Activated CD4-positive, alpha-beta T cell treated with anti-CD3 and anti-CD28 coated beads for 4 hours (primary cell): ENCODE results near the gene STMN3.

Experiments
- DNase-seq, 2 donors: peaks; one replicate each; pipeline ENCODE4 v3.0.0-alpha.2; 2020

The STMN3 gene

GRCh38 chr20:63653041-63653973, at the start of gene STMN3:
Gene STMN3 (minus strand): TSS chr20:63653424. CDS start chr20:63653345, 79 bp downstream.
- DNase-seq = peak; percentile 62 to 75

- no peak for DNase-seq
Measured at GRCh38 chr20:63702036-63702665, 48.9 kb upstream of the STMN3 start.

GRCh38 chr20:63701329-63702035, 48.3 kb upstream of the STMN3 start:
- DNase-seq = no peak

- DNase-seq = no peak
Measured at GRCh38 chr20:63701051-63701328, 47.8 kb upstream of the STMN3 start.

GRCh38 chr20:63700199-63701050, 47.2 kb upstream of the STMN3 start:
- no peak for DNase-seq

- DNase-seq = no peak
Measured at GRCh38 chr20:63699466-63700198, 46.4 kb upstream of the STMN3 start.

GRCh38 chr20:63698739-63699465, 45.7 kb upstream of the STMN3 start:
- DNase-seq = peak in 1 of 2 donors; percentile 58

- DNase-seq = no peak
Measured at GRCh38 chr20:63697868-63698545, 44.8 kb upstream of the STMN3 start.

- no peak for DNase-seq
Measured at GRCh38 chr20:63697357-63697867, 44.2 kb upstream of the STMN3 start.

- DNase-seq = no peak
Measured at GRCh38 chr20:63696628-63697356, 43.6 kb upstream of the STMN3 start, which contains the start of gene TNFRSF6B. Gene TNFRSF6B (plus strand): TSS chr20:63696652. CDS start chr20:63696768, 116 bp downstream.

- DNase-seq = no peak
Measured at GRCh38 chr20:63696306-63696627, 43.0 kb upstream of the STMN3 start.

- no peak for DNase-seq
Measured at GRCh38 chr20:63695424-63696305, 42.4 kb upstream of the STMN3 start.

GRCh38 chr20:63694584-63695423, 41.6 kb upstream of the STMN3 start:
- DNase-seq = no peak

GRCh38 chr20:63693733-63694583, 40.7 kb upstream of the STMN3 start:
- no peak for DNase-seq

GRCh38 chr20:63693083-63693732, 40.0 kb upstream of the STMN3 start:
- DNase-seq = no peak

- no peak for DNase-seq
Measured at GRCh38 chr20:63692436-63693082, 39.3 kb upstream of the STMN3 start.
